DND-41 (cell line): ENCODE results near the gene LMF2.

ENCODE experiments used
- EZH2 ChIP-seq: IDR thresholded peaks from 3 replicates; pipeline ENCODE4 v1.6.1; 2012; ENCODE audit warnings: borderline replicate concordance, low read depth, mild to moderate bottlenecking, moderate library complexity, low read length, inconsistent platforms; ENCODE audit not compliant: severe bottlenecking
- TF ChIP-seq, protein P1 (sequence below): IDR thresholded peaks from 2 replicates; pipeline ENCODE4 v1.5.1; 2012; ENCODE audit warnings: borderline replicate concordance, low read length, moderate library complexity, mild to moderate bottlenecking; ENCODE audit not compliant: poor library complexity, severe bottlenecking; ENCODE audit errors: extremely low read depth

DNA sequence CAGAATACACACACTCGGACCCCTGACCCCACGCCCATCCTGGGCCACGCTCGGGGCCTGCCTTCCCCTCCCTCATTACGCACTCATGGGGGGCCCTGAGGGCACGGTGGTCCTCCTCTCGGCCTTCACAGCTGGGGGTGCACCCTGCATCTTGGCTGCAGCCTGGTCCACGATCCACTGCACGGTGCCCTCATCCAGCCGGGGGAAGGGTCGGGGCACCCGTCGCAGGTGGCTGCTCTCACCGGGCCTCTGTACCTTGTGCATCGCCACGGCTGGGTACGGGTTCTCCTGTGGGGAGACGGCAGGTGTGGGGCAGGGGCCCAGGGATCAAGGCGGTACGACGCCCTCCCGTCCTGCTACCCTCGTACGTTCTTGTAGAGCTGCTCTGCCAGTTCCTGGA is 43.1 kb downstream of the LMF2 start:
- TF ChIP-seq, protein P1, sequence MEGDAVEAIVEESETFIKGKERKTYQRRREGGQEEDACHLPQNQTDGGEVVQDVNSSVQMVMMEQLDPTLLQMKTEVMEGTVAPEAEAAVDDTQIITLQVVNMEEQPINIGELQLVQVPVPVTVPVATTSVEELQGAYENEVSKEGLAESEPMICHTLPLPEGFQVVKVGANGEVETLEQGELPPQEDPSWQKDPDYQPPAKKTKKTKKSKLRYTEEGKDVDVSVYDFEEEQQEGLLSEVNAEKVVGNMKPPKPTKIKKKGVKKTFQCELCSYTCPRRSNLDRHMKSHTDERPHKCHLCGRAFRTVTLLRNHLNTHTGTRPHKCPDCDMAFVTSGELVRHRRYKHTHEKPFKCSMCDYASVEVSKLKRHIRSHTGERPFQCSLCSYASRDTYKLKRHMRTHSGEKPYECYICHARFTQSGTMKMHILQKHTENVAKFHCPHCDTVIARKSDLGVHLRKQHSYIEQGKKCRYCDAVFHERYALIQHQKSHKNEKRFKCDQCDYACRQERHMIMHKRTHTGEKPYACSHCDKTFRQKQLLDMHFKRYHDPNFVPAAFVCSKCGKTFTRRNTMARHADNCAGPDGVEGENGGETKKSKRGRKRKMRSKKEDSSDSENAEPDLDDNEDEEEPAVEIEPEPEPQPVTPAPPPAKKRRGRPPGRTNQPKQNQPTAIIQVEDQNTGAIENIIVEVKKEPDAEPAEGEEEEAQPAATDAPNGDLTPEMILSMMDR, result no peak
- no peak for TF ChIP-seq EZH2
